GM20431 (cell line): ENCODE measurements around the gene CFAP53.
"Not testable (repeated sequence)": the region's sequence is repeated elsewhere in the genome, so short reads cannot be mapped to it uniquely, and the experiment has no call there.

Source experiments
- in situ Hi-C: fragments of 300-500 bp; cut with MseI, MboI; formaldehyde crosslinking; loops from one replicate; pipeline ENCODE4 v1.15.0; 2020; ENCODE audit warnings: low sequenced_read_pairs; ENCODE audit not compliant: unreplicated experiment

The CFAP53 gene, protein sequence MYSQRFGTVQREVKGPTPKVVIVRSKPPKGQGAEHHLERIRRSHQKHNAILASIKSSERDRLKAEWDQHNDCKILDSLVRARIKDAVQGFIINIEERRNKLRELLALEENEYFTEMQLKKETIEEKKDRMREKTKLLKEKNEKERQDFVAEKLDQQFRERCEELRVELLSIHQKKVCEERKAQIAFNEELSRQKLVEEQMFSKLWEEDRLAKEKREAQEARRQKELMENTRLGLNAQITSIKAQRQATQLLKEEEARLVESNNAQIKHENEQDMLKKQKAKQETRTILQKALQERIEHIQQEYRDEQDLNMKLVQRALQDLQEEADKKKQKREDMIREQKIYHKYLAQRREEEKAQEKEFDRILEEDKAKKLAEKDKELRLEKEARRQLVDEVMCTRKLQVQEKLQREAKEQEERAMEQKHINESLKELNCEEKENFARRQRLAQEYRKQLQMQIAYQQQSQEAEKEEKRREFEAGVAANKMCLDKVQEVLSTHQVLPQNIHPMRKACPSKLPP

GRCh38 chr18:50266248-50266704 is at the start of gene CFAP53:
Gene CFAP53 (minus strand): TSS chr18:50266495. CDS start chr18:50266404, 91 bp downstream.
- in situ Hi-C loops: no loop called here

GRCh38 chr18:50315100-50315871 is 49.0 kb upstream of the CFAP53 start:
- in situ Hi-C loops: no loop called here

DNA sequence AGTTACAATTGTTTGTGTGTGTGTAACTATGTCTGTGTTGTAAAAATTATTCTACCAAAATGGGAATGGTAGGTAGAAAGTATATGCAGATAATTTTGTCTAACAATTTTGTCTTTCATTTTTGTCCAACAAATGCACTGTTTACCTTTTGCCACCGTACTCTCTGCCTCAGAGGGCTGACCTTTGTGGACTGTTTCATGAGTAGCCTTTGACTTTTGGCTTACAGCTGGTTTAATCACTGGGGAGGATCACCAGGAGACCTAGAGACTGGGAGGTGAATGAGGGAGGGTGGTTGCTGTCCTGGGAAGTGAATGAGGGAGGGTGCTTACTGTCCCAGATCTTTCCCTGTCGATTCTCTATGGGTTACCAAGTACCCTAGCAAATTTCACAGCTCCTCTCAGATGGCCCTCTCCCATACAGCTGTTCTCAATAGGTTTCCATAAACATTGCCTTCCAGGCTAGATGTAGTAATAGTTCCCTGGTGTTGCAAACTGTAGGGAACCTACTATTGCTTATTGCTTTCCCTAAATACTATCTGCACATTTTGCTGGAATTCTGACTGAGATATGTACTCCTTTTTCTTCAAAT is 47.7 kb upstream of the CFAP53 start:
- in situ Hi-C loops: no loop called here

DNA sequence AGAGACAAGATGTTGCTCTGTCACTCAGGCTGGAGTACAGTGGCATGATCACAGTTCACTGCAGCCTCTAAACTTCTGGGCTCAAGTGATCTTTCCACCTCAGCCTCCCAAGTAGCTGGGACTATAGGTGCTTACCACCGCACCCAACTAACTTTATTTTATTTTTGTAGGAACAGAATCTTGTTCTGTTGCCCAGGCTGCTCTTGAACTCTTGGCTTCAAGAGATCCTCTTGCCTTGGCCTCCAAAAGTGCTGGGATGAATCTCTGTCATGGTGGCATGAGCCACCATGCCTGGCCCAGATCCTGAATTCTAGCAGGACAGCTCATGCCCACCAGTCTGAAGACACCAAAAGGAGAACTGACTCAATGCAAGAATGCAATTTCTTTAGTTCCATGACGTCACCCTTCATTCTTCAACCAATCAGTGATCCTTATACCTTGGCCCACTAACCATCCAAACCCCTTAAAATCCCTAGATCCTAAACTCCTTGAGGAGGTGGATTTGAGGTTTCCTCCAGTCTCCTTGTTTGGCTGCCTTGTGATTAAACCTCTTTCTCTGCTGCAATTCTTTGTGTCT is 46.8 kb upstream of the CFAP53 start:
- in situ Hi-C loops: no loop called here

- in situ Hi-C loops: no loop called here
Measured at GRCh38 chr18:50312296-50313030, 46.2 kb upstream of the CFAP53 start.

- in situ Hi-C loops: no loop called here
Measured at GRCh38 chr18:50311650-50312049, 45.4 kb upstream of the CFAP53 start.

DNA sequence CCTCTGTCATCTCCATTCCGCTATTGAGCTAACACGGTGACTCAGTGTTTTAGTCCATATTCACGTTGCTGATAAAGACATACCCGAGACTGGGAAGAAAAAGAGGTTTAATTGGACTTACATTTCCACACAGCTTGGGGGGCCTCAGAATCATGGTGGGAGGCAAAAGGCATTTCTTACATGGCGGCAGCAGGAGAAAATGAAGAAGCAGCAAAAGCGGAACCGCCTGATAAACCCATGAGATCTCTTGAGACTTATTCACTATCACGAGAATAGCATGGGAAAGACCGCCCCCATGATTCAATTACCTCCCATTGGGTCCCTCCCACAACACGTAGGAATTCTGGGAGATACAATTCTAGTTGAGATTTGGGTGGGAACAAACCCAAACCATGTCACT is 43.8 kb upstream of the CFAP53 start:
- in situ Hi-C loops: no loop called here

- in situ Hi-C loops: not testable (repeated sequence)
Measured at GRCh38 chr18:50308851-50309250, 42.6 kb upstream of the CFAP53 start.

DNA sequence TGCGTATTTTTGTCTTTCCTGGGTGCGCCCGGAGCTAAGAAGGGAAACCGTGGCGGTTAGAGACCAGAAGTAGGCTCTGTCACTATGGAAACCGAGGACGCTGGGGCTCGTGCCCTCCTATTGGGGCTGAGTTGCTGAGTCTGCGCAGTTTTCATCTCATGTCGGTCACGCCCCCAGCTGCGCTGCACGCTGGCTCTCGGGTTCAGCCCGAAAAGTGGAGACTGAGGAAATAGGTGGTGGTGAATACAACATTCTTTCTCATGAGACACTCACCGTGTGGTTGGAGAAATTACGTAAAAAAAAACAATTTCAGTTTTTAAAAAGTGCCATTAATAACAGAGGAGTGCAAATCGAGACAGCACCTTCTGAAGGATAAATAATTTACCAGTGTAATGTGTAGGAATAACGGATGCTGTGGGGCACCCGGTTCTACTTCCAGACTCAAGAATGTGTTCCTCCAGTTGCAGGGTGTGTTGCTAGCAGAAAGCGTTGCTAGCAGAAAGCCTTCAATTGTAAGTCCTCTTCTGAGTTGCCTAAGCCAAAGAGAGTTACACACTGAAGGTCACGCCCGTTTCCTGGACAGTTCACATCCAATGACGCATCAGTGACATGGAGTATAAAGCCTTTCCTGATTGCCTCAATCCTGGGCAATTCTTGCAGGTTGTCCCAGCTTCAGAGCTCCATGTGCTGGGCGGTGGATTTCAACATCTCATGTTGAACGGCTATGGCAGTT is 41.6 kb upstream of the CFAP53 start:
- in situ Hi-C loops: no loop called here

DNA sequence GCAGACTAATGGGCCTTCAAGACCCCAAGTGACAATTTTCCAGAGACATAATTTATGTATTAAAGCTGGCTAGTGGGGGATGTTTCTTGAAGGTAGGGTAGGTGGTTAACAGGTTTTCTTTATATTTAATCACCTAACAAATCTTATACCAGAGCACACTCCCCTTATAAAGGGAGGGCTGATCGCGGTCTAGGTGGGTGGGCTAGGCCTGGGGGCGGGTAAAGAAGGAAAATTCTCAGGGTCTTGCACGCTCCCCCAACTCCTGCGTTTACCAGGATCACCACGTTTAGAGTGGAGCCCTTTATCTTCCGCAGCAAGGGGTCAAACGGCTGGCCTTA is 41.1 kb upstream of the CFAP53 start:
- in situ Hi-C loops: no loop called here

DNA sequence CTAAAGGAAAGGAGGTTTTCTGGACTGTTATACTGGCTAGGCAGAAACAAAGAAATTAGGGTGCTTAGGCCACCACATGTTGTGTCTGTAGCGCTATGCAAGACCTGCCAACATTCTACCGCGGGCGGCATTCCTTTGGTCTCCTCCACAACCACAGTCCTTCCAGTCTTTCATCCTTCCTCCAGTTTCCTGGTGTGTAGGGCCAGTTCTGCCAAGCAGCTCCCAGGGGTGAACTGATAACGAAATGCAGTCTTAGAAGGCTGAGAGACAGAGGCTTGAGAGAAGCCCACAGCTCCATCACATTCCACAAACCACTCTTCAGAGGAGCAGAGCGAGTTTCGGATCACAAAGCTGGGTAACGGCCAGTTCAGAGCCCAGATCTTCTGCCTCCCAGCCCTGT is 40.6 kb upstream of the CFAP53 start:
- in situ Hi-C loops: no loop called here

- in situ Hi-C loops: no loop called here
Measured at GRCh38 chr18:50301074-50301473, 34.8 kb upstream of the CFAP53 start.

DNA sequence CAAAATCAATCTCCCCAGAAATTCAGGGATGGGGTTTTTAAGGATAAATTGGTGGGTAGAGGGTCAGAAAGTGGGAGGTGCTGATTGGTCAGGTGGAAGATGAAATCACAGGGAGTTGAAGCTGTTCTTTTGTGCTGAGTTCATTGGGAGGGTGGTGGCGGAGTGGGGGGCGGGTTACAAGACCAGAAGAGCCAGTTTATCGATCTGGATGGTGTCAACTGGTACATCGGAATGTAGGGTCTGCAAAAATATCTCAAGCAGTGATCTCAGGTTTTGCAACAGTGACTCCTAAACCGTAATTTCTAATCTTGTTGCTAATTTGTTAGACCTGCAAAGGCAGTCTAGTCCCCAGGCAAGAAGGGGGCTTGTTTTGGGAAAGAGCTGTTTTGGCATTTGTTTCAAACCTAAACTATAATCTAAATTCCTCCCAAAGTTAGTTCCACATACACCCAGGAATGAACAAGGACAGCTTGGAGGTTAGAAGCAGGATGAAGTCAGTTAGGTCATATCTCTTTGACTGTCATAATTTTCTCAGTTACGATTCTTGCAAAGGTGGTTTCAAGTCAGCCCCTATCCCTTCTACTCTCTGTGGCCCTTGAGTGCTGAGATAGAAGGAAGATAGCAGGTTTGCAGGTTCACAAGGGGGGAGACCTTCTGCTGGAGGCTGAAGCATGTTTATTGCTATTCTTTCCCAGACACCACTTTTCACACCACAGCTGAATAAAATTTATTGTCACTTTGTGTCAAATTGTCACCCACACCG is 33.5 kb upstream of the CFAP53 start:
- in situ Hi-C loops: no loop called here

GRCh38 chr18:50298443-50299284 is 32.4 kb upstream of the CFAP53 start:
- in situ Hi-C loops: no loop called here

GRCh38 chr18:50297621-50298442 is 31.5 kb upstream of the CFAP53 start:
- in situ Hi-C loops: no loop called here

DNA sequence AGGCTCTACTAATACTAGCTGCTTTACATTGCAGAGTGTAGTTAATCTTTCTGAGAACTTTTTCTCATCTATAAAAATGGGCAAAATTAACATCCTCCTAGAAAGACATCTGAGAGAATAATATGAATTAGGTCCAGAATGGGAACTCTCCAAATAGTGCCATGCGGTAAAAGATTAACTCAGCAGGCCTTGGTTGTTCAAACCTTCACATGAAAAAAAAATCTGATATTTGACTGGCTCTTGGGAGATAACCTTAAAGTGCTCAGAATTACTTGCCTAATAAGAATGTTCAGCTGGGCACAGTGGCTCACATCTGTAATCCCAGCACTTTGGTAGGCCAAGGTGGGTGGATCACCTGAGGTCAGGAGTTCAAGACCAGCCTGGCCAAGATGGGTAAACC is 26.7 kb upstream of the CFAP53 start:
- in situ Hi-C loops: no loop called here

- in situ Hi-C loops: no loop called here
Measured at GRCh38 chr18:50289108-50289443, 22.8 kb upstream of the CFAP53 start.
